Left cardiac atrium (tissue), 4 donors: ENCODE data around the gene OR6C1. TPM values are rescaled to one million over a fixed set of nuclear protein-coding genes. Genes with fewer than 3 reads are reported as not detected.
"Not testable (repeated sequence)": the region's sequence is repeated elsewhere in the genome, so short reads cannot be mapped to it uniquely, and the experiment has no call there.

Experiments
- ATAC-seq, 2 donors: fragments of 200-7000 bp; cut with Tn5 transposase; one replicate each; pipeline ENCODE4 v1.9.1; 2020; ENCODE audit warnings: mild to moderate bottlenecking in 2 of 2, moderate library complexity in 2 of 2
- DNase-seq: peaks from one replicate; pipeline ENCODE4 v3.0.0-alpha.2; 2020
- intact Hi-C, 2 donors: fragments of 100-400 bp; cut with DNase I; formaldehyde crosslinking; loops; one replicate each; pipeline versions ENCODE4 v1.14.1 to v1.15.1; 2022 to 2023
- long read RNA-seq: library from polyadenylated mRNA; unstranded; transcript quantifications from one replicate; pipeline ENCODE4 v2.0.0, GENCODE V29; 2021
- total RNA-seq, 2 donors: library from RNA; stranded (reverse); fragmentation: NEBNext Ultra II Directional; extraction: Animal tissue kit (Norgen Biotek cat#: 25700); gene quantifications; one replicate each; pipeline ENCODE4 v1.2.1, GENCODE V29; 2021
- donor health status: DM: no; HTN: yes; CAD: no.
- donor health status: DM: no; HTN: yes; CAD: no; lungs with severe emphysema.
- donor health status: DM: yes; HTN: yes; CAD: no.
- donor health status: Dilated cardiomyopathy.

Gene OR6C1
- total RNA-seq = not detected
- long read RNA-seq = 0 reads

GRCh38 chr12:55314043-55314442, at the start of gene OR6C1:
Gene OR6C1, plus strand, starts transcription at chr12:55314343. Its CDS starts 6,257 bp downstream, at chr12:55320600.
- intact Hi-C loops = no loop called here
- ATAC-seq (no peak), DNase-seq (no peak)

GRCh38 chr12:55280991-55281390, 33.2 kb upstream of the OR6C1 start:
- DNase-seq (no peak), ATAC-seq (no peak)
- intact Hi-C loops = no loop called here

- no peak for ATAC-seq
- no peak for DNase-seq
- intact Hi-C loops = no loop called here
These were observed 24.1 kb upstream of the OR6C1 start for GRCh38 chr12:55289999-55290398.

- intact Hi-C loops = no loop called here
- no peak for DNase-seq
- no peak for ATAC-seq
These were observed 17.7 kb upstream of the OR6C1 start, which contains the start of gene OR6C6 for GRCh38 chr12:55296469-55296868. Gene OR6C6, minus strand, starts transcription at chr12:55296569. Its CDS starts 1,337 bp downstream, at chr12:55295232.

- ATAC-seq (no peak), DNase-seq (no peak)
- intact Hi-C loops = no loop called here
These were observed 6.1 kb downstream of the OR6C1 start for GRCh38 chr12:55320201-55320600.

GRCh38 chr12:55325801-55326200, 11.7 kb downstream of the OR6C1 start:
- ATAC-seq, intact Hi-C loops, DNase-seq: not testable (repeated sequence)

GRCh38 chr12:55330446-55330845, 16.3 kb downstream of the OR6C1 start, which contains the start of gene OR6C3:
Gene OR6C3, plus strand, starts transcription at chr12:55330746. Its CDS starts 955 bp downstream, at chr12:55331701.
- ATAC-seq = no peak
- intact Hi-C loops = no loop called here
- no peak for DNase-seq

GRCh38 chr12:55336002-55336401, 21.9 kb downstream of the OR6C1 start:
- no peak for ATAC-seq
- intact Hi-C loops = no loop called here
- DNase-seq = no peak

- DNase-seq, intact Hi-C loops, ATAC-seq: not testable (repeated sequence)
These were observed 41.2 kb downstream of the OR6C1 start for GRCh38 chr12:55355338-55355737.

GRCh38 chr12:55362675-55363074, 48.5 kb downstream of the OR6C1 start, which contains the start of gene OR6C75:
Gene OR6C75, plus strand, starts transcription at chr12:55362975. Its CDS starts 2,136 bp downstream, at chr12:55365111.
- ATAC-seq = no peak

GRCh38 chr12:55365086-55365485, 50.9 kb downstream of the OR6C1 start:
- intact Hi-C loops = no loop called here
- DNase-seq = no peak
- no peak for ATAC-seq

More at GRCh38 chr12:55362675-55363074, 48.5 kb downstream of the OR6C1 start, which contains the start of gene OR6C75:
- intact Hi-C loops = no loop called here
- DNase-seq = no peak

Other genes starting within 250 kb of the OR6C1 start
- gene OR9K2, start 187.9 kb upstream of the OR6C1 start, total RNA-seq = not detected
- not detected for gene OR10A7, start 93.3 kb upstream of the OR6C1 start, total RNA-seq
- gene OR6C74, start 69.7 kb upstream of the OR6C1 start, total RNA-seq = not detected
- not detected for gene OR6C6, start 17.8 kb upstream of the OR6C1 start, total RNA-seq
- not detected for gene OR6C3, start 16.4 kb downstream of the OR6C1 start, total RNA-seq
- not detected for gene OR6C75, start 48.6 kb downstream of the OR6C1 start, total RNA-seq
- gene OR6C65, start 86.2 kb downstream of the OR6C1 start, total RNA-seq = not detected
- gene OR6C76, start 111.9 kb downstream of the OR6C1 start, total RNA-seq = not detected
- not detected for gene OR6C2, start 129.7 kb downstream of the OR6C1 start, total RNA-seq
- gene OR6C70, start 155.8 kb downstream of the OR6C1 start, total RNA-seq = not detected
- gene OR6C68, start 178.0 kb downstream of the OR6C1 start, total RNA-seq = not detected
- gene OR6C4, start 235.3 kb downstream of the OR6C1 start, total RNA-seq = not detected